ENCODE data around the gene TPRN.

Gene TPRN

DNA sequence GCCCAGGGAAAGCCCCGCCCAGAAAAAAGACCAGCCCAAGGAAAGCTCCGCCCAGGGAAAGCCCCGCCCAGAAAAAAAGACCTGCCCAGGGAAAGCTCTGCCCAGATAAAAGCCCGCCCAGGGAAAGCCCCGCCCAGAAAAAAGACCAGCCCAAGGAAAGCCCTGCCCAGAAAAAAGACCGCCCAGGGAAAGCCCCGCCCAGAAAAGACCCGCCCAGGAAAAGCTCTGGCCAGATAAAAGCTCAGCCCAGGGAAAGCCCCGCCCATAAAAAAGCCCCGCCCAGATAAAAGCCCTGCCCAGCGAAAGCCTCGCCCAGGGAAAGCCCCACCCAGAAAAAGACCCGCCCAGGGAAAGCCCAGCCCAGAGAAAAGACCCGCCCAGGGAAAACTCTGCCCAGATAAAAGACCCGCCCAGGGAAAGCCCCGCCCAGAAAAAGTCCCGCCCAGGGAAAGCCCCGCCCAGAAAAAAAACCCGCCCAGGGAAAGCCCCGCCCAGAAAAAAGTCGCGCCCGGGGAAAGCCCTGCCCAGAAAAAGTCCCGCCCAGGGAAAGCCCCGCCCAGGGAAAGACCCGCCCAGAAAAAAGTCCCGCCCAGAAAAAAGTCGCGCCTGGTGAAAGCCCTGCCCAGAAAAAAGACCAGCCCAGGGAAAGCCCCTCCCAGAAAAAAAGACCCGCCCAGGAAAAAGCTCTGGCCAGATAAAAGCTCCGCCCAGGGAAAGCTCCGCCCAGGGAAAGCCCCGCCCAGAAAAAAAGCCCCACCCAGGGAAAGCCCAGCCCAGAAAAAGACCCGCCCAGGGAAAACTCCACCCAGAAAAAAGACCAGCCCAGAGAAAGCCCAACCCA is 49.7 kb downstream of the TPRN start:
- no peaks in the 10 kb centered on the region for H3K79me2 ChIP-seq (ENCODE audit: insufficient read depth, low read length)
- H3F3A ChIP-seq (ENCODE audit: insufficient read depth) = peaks cover 13% of the 10 kb centered on the region; the same call in 1 of the 2 replicates
- no peaks in the 10 kb centered on the region for H3K9me3 ChIP-seq (ENCODE audit: insufficient read depth, low read length)
- H3K9me2 ChIP-seq (replicated peaks; ENCODE audit: insufficient read depth, low read length) = no peaks in the 10 kb centered on the region
- peak overlapping the region; percentile 27 for H3K4me2 ChIP-seq (ENCODE audit: low read depth, low read length, poor library complexity, severe bottlenecking)
- H3K36me3 ChIP-seq (ENCODE audit: low read length) = no peaks in the 10 kb centered on the region
- no peak overlapping the region for H3K4me3 ChIP-seq (ENCODE audit: insufficient read depth, low read length, poor library complexity, severe bottlenecking)
- H3K9ac ChIP-seq (ENCODE audit: low read length) = no peak overlapping the region
- no peak overlapping the region for H2AFZ ChIP-seq (ENCODE audit: low read depth, low read length, severe bottlenecking)
- TF ChIP-seq EZH2phosphoT487 (conservative IDR thresholded peaks at IDR 0.05; ENCODE audit: low read length) = no peak
- TF ChIP-seq, protein P1, sequence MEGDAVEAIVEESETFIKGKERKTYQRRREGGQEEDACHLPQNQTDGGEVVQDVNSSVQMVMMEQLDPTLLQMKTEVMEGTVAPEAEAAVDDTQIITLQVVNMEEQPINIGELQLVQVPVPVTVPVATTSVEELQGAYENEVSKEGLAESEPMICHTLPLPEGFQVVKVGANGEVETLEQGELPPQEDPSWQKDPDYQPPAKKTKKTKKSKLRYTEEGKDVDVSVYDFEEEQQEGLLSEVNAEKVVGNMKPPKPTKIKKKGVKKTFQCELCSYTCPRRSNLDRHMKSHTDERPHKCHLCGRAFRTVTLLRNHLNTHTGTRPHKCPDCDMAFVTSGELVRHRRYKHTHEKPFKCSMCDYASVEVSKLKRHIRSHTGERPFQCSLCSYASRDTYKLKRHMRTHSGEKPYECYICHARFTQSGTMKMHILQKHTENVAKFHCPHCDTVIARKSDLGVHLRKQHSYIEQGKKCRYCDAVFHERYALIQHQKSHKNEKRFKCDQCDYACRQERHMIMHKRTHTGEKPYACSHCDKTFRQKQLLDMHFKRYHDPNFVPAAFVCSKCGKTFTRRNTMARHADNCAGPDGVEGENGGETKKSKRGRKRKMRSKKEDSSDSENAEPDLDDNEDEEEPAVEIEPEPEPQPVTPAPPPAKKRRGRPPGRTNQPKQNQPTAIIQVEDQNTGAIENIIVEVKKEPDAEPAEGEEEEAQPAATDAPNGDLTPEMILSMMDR (IDR thresholded peaks at IDR 0.05; ENCODE audit: insufficient read depth, low read length, poor library complexity, severe bottlenecking) = no peak
- no peaks in the 10 kb centered on the region for H3K27me3 ChIP-seq (ENCODE audit: low read length)
- H4K20me1 ChIP-seq (ENCODE audit: low read depth, low read length) = no peaks in the 10 kb centered on the region
- 0 out of 2 replicates have a peak overlapping the region, but pooled peaks have one; percentile 11 for H3K27ac ChIP-seq (ENCODE audit: low read depth, low read length)

DNA sequence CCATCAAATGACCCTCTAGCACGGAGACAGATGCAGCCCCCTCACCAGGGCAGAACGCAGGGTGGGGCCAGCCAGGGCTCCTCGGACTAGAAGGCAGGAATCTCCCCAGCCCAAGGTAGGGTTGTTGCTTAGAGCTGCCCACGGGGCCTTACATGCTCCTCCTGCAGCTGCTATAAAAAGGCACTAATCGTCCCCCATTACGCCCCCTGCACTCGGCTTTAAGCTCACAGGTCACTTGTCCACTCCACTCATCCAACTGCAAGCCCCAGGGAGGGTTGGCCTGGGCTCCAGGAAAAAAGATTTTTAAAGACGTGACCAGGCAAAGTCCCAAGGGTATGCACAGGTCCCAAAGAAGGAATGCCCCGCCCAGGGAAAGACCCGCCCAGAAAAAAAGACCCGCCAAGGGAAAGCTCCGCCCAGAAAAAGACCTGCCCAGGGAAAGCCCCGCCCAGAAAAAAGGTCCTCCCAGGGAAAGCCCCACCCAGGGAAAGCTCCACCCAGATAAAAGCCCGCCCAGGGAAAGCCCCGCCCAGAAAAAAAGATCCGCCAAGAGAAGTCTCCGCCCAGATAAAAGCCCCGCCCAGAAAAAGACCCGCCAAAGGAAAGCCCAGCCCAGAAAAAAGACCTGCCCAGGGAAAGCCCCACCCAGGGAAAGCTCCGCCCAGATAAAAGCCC is 50.5 kb downstream of the TPRN start:
- Histone ChIP-seq H3K27ac (ENCODE audit: low read depth, low read length) (0 out of 2 replicates have a peak overlapping the region, but pooled peaks have one; percentile 11), H3K9ac (ENCODE audit: low read length) (no peak overlapping the region), H3K36me3 (ENCODE audit: low read length) (no peaks in the 10 kb centered on the region), H2AFZ (ENCODE audit: low read depth, low read length, severe bottlenecking) (no peak overlapping the region), H3K9me2 (replicated peaks; ENCODE audit: insufficient read depth, low read length) (no peaks in the 10 kb centered on the region), H3K4me3 (ENCODE audit: insufficient read depth, low read length, poor library complexity, severe bottlenecking) (no peak overlapping the region), H3K79me2 (ENCODE audit: insufficient read depth, low read length) (no peaks in the 10 kb centered on the region), H3K4me2 (ENCODE audit: low read depth, low read length, poor library complexity, severe bottlenecking) (peak overlapping the region; percentile 27), H3K27me3 (ENCODE audit: low read length) (no peaks in the 10 kb centered on the region), H3F3A (ENCODE audit: insufficient read depth) (peaks cover 13% of the 10 kb centered on the region; the same call in 1 of the 2 replicates), H4K20me1 (ENCODE audit: low read depth, low read length) (no peaks in the 10 kb centered on the region), H3K9me3 (ENCODE audit: insufficient read depth, low read length) (no peaks in the 10 kb centered on the region)
- TF ChIP-seq, protein P1 (IDR thresholded peaks at IDR 0.05; ENCODE audit: insufficient read depth, low read length, poor library complexity, severe bottlenecking) = no peak
- no peak for TF ChIP-seq EZH2phosphoT487 (conservative IDR thresholded peaks at IDR 0.05; ENCODE audit: low read length)

DNA sequence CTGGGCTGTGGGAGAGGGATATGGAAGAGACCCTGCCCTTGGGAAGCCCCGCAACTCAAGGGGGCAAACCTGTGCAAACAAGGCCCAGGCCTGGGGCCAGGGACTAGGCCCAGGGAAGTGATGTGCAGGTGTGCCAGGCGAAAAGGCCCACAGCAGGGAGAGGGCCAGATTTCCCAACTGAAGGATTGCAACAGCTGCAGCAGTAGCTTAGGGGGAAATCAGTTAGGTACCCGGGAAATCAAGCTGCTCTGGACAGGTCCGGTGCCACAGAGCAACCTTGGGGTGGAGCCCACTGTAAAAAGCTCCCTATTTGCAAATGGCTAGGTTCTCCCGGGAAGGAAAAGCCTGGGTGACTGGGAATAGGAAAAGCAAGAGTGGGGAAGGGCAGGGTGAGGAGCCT is 51.2 kb downstream of the TPRN start:
- no peak overlapping the region for H3K27ac ChIP-seq (ENCODE audit: low read depth, low read length)
- H2AFZ ChIP-seq (ENCODE audit: low read depth, low read length, severe bottlenecking) = no peak overlapping the region
- no peaks in the 10 kb centered on the region for H3K36me3 ChIP-seq (ENCODE audit: low read length)
- no peaks in the 10 kb centered on the region for H3K27me3 ChIP-seq (ENCODE audit: low read length)
- peaks cover 13% of the 10 kb centered on the region; the same call in 1 of the 2 replicates for H3F3A ChIP-seq (ENCODE audit: insufficient read depth)
- H3K9me2 ChIP-seq (replicated peaks; ENCODE audit: insufficient read depth, low read length) = no peaks in the 10 kb centered on the region
- TF ChIP-seq, protein P1 (IDR thresholded peaks at IDR 0.05; ENCODE audit: insufficient read depth, low read length, poor library complexity, severe bottlenecking) = no peak
- TF ChIP-seq EZH2phosphoT487 (conservative IDR thresholded peaks at IDR 0.05; ENCODE audit: low read length) = no peak
- H3K4me3 ChIP-seq (ENCODE audit: insufficient read depth, low read length, poor library complexity, severe bottlenecking) = no peak overlapping the region
- H3K9ac ChIP-seq (ENCODE audit: low read length) = no peak overlapping the region
- H3K4me2 ChIP-seq (ENCODE audit: low read depth, low read length, poor library complexity, severe bottlenecking) = no peak overlapping the region
- no peaks in the 10 kb centered on the region for H4K20me1 ChIP-seq (ENCODE audit: low read depth, low read length)
- no peaks in the 10 kb centered on the region for H3K9me3 ChIP-seq (ENCODE audit: insufficient read depth, low read length)
- H3K79me2 ChIP-seq (ENCODE audit: insufficient read depth, low read length) = no peaks in the 10 kb centered on the region
